Thyroid gland (tissue), 4 donors: ENCODE measurements around the gene WNT7A.

Experiments
- CTCF ChIP-seq, 6 experiments: fragments of 200-600 bp in 3 of 6; fragments of 450-650 bp in 3 of 6; sonication (generic) in 3 of 6; IDR thresholded peaks; one replicate each; pipeline ENCODE4 v1.5.1; 2016 to 2019; ENCODE audit warnings: antibody characterized with exemption in 6 of 6, mild to moderate bottlenecking in 2 of 6, inconsistent platforms in 1 of 6, moderate library complexity in 1 of 6
- POLR2A ChIP-seq, 2 donors: fragments of 450-650 bp; IDR thresholded peaks; one replicate each; pipeline ENCODE4 v1.6.1; 2017; ENCODE audit warnings: antibody characterized with exemption in 2 of 2, mild to moderate bottlenecking in 2 of 2, moderate library complexity in 1 of 2

GRCh38 chr3:13850161-13850945 lies 29.5 kb downstream of the WNT7A start:
- TF ChIP-seq CTCF (IDR thresholded peaks at IDR 0.05): no peak
- TF ChIP-seq POLR2A (IDR thresholded peaks at IDR 0.05): no peak
